Measurements from ENCODE around the gene SF3B3.

Gene SF3B3

DNA sequence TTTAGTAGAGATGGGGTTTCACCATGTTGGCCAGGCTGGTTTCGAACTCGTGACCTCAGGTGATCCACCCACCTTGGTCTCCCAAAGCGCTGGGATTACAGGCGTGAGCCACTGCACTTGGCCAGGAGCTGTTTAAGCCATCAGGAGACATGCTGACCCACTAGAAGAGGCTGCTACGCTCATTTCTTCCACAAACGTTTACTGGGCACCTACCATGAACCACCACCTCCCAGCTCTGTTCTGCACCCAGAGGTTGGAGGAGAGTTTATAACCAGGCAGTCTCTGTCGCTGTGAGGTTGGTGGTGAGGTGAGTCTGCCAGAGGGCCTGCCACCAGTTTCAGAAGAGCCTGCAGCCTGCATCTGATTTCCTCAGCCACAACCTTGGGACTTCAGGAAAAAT is 51.8 kb downstream of the SF3B3 start:
- no peak overlapping the region for H3K4me3 ChIP-seq (ENCODE audit: low read depth, low read length)
- no peak for DNase-seq (ENCODE audit: low read depth)
- TF ChIP-seq, protein P1, sequence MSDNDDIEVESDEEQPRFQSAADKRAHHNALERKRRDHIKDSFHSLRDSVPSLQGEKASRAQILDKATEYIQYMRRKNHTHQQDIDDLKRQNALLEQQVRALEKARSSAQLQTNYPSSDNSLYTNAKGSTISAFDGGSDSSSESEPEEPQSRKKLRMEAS (IDR thresholded peaks at IDR 0.05; ENCODE audit: low read depth, low read length), result no peak
- TF ChIP-seq POLR2A (IDR thresholded peaks at IDR 0.05; ENCODE audit: extremely low read depth, insufficient read length) (no peak), MYC (IDR thresholded peaks at IDR 0.05; ENCODE audit: low read depth, low read length) (no peak)
- TF ChIP-seq, protein P2, sequence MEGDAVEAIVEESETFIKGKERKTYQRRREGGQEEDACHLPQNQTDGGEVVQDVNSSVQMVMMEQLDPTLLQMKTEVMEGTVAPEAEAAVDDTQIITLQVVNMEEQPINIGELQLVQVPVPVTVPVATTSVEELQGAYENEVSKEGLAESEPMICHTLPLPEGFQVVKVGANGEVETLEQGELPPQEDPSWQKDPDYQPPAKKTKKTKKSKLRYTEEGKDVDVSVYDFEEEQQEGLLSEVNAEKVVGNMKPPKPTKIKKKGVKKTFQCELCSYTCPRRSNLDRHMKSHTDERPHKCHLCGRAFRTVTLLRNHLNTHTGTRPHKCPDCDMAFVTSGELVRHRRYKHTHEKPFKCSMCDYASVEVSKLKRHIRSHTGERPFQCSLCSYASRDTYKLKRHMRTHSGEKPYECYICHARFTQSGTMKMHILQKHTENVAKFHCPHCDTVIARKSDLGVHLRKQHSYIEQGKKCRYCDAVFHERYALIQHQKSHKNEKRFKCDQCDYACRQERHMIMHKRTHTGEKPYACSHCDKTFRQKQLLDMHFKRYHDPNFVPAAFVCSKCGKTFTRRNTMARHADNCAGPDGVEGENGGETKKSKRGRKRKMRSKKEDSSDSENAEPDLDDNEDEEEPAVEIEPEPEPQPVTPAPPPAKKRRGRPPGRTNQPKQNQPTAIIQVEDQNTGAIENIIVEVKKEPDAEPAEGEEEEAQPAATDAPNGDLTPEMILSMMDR (IDR thresholded peaks at IDR 0.05; ENCODE audit: low read depth, low read length), result no peak

DNA sequence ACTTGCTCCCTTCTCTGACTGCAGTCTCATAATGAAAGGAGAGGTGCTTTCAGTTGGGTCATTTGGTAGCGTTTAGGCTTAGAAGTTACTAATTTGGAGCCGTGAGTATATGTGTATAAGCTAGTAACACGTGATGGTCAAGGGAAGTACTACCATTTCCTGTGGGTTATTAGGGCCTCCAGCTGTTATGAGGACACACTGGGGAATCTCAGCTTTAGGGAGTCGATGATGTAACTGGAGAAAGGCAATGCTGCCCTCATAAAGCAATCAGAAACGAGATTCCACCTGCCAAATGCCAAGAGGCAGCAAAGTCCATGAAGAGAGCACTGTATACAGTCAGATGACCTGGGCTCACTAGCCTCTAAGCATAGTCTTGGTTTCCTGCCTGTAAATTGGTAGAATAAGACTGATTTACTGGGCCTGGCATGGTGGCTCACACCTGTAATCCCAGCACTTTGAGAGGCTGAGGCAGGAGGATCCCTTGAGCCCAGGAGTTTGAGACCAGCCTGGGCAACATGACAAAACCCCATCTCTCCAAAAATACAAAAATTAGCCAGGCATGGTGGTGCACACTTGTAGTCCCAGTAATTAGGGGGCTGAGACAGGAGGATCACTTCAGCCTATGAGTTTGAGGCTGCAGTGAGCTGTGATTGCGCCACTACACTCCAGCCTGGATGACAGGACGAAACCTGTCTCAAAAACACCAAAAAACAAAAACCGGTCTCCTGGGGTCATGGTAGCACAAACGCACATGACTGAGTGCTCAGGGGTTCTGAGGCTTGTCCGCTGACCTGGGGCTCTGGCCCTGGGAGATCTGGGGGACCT is 53.0 kb downstream of the SF3B3 start:
- no peak overlapping the region for H3K4me3 ChIP-seq (ENCODE audit: low read depth, low read length)
- peak; percentile 70 for DNase-seq (ENCODE audit: low read depth)
- TF ChIP-seq, protein P1 (IDR thresholded peaks at IDR 0.05; ENCODE audit: low read depth, low read length), result peak; percentile 75
- TF ChIP-seq, protein P2 (IDR thresholded peaks at IDR 0.05; ENCODE audit: low read depth, low read length), result no peak
- peak; percentile 31 for TF ChIP-seq POLR2A (IDR thresholded peaks at IDR 0.05; ENCODE audit: extremely low read depth, insufficient read length)

DNA sequence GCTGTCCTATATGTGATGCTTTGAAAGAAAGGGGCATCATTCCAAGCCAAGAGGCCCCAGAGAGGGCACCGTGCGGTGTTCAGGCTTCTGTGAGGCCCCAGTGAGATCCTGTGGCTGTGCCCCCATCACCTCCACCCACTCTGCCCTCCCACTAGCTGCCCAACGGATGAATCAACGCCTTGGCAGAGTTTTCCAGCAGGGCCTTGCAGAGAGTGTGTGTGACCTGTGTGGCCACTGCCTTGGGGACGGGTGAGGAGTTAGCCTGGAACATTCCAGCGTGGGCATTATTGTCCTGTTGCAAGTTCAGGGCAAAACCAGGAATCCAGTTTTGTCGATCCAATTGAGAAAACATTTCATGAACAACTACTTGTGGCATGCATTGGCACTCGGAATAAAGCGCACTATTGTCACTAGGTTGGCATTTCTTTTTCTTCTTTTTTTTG is 53.7 kb downstream of the SF3B3 start:
- DNase-seq (ENCODE audit: low read depth), result no peak
- no peak overlapping the region for H3K4me3 ChIP-seq (ENCODE audit: low read depth, low read length)
- no peak for TF ChIP-seq POLR2A (IDR thresholded peaks at IDR 0.05; ENCODE audit: extremely low read depth, insufficient read length)
- TF ChIP-seq, protein P1 (IDR thresholded peaks at IDR 0.05; ENCODE audit: low read depth, low read length), result no peak

DNA sequence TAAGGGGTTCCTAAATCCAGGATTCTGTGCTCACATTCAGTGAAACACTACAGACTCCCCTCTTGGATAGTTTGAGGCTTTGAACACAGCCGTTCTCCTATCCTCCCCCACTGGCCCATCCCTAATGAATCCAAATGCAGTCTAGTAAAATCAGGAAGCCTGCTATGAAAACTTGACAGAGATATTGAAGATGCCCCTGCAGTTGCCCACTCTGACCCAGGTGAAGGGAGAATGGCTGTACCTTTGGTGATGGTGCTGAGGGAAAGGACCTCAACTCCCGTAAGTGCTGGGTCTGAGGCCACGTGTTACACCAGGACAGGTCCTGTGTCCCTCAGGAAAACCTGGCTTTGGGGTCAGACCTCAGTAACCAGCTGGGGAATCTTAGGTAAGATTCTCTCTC is 54.4 kb downstream of the SF3B3 start:
- DNase-seq (ENCODE audit: low read depth), result peak; percentile 25
- TF ChIP-seq MYC (IDR thresholded peaks at IDR 0.05; ENCODE audit: low read depth, low read length), result no peak
- TF ChIP-seq, protein P1 (IDR thresholded peaks at IDR 0.05; ENCODE audit: low read depth, low read length), result no peak
- TF ChIP-seq POLR2A (IDR thresholded peaks at IDR 0.05; ENCODE audit: extremely low read depth, insufficient read length), result no peak
- TF ChIP-seq, protein P2 (IDR thresholded peaks at IDR 0.05; ENCODE audit: low read depth, low read length), result no peak
- H3K4me3 ChIP-seq (ENCODE audit: low read depth, low read length), result no peak overlapping the region

- no peak for DNase-seq (ENCODE audit: low read depth)
- TF ChIP-seq MYC (IDR thresholded peaks at IDR 0.05; ENCODE audit: low read depth, low read length) (no peak), POLR2A (IDR thresholded peaks at IDR 0.05; ENCODE audit: extremely low read depth, insufficient read length) (no peak)
- TF ChIP-seq, protein P2 (IDR thresholded peaks at IDR 0.05; ENCODE audit: low read depth, low read length), result no peak
- TF ChIP-seq, protein P1 (IDR thresholded peaks at IDR 0.05; ENCODE audit: low read depth, low read length), result no peak
- no peak overlapping the region for H3K4me3 ChIP-seq (ENCODE audit: low read depth, low read length)
Observed at GRCh38 chr16:70579248-70579647, 55.6 kb downstream of the SF3B3 start.
